Thyroid gland (tissue), 4 donors: ENCODE results near the gene NOCT. TPM values are rescaled to one million over a fixed set of nuclear protein-coding genes. Genes with fewer than 3 reads are reported as not detected.
A peak's percentile ranks its signal among the peaks of the same experiment; 100 is the strongest.

Source experiments
- DNase-seq, 2 donors: peaks; one replicate each; pipeline ENCODE4 v3.0.0-alpha.2; 2019
- H3K27ac ChIP-seq, 3 donors: fragments of 200-600 bp; sonication (generic); 1 replicate in 2 of 3; 2 replicates in 1 of 3; pipeline ENCODE4 v1.5.1; 2016 to 2019; ENCODE audit warnings: mild to moderate bottlenecking in 1 of 3, moderate library complexity in 1 of 3
- H3K27me3 ChIP-seq: fragments of 200-600 bp; sonication (generic); one replicate; pipeline ENCODE4 v1.5.1; 2019
- H3K36me3 ChIP-seq, 2 donors: fragments of 200-600 bp; sonication (generic); one replicate each; pipeline ENCODE4 v1.5.1; 2016 to 2019
- H3K4me1 ChIP-seq, 2 donors: fragments of 200-600 bp; sonication (generic); one replicate each; pipeline ENCODE4 v1.5.1; 2017 to 2019
- H3K4me3 ChIP-seq, 3 donors: fragments of 200-600 bp; sonication (generic); replicated peaks in 1 of 3; 1 replicate in 2 of 3; 2 replicates in 1 of 3; pipeline ENCODE4 v1.5.1; 2016; ENCODE audit warnings: mild to moderate bottlenecking in 1 of 3
- H3K9me3 ChIP-seq: fragments of 200-600 bp; sonication (generic); one replicate; pipeline ENCODE4 v1.5.1; 2017
- POLR2A ChIP-seq, 2 donors: fragments of 450-650 bp; IDR thresholded peaks; one replicate each; pipeline ENCODE4 v1.6.1; 2017; ENCODE audit warnings: antibody characterized with exemption in 2 of 2, mild to moderate bottlenecking in 2 of 2, moderate library complexity in 1 of 2
- WGBS, 2 donors: methylation state at CpG; one replicate each; pipeline ENCODE4 v1.1.5; 2017; 5-methylcytosine and 5-hydroxymethylcytosine counted together
- intact Hi-C: fragments of 100-400 bp; cut with DNase I; formaldehyde crosslinking; loops from one replicate; pipeline ENCODE4 v1.15.1; 2023
- total RNA-seq, 4 donors: library from RNA; depleted of rRNA; stranded (reverse); fragments of >200 nt; gene quantifications; one replicate each; pipeline ENCODE4 v1.2.3, GENCODE V29; 2016
- TF ChIP-seq, protein P1 (sequence below), 6 experiments: fragments of 200-600 bp in 3 of 6; fragments of 450-650 bp in 3 of 6; sonication (generic) in 3 of 6; IDR thresholded peaks; one replicate each; pipeline ENCODE4 v1.5.1; 2016 to 2019; ENCODE audit warnings: antibody characterized with exemption in 6 of 6, mild to moderate bottlenecking in 2 of 6, inconsistent platforms in 1 of 6, moderate library complexity in 1 of 6

The NOCT gene
- total RNA-seq, 4 donors from 2014 or later: 4.0 to 11.5 (median 6.6) TPM

DNA sequence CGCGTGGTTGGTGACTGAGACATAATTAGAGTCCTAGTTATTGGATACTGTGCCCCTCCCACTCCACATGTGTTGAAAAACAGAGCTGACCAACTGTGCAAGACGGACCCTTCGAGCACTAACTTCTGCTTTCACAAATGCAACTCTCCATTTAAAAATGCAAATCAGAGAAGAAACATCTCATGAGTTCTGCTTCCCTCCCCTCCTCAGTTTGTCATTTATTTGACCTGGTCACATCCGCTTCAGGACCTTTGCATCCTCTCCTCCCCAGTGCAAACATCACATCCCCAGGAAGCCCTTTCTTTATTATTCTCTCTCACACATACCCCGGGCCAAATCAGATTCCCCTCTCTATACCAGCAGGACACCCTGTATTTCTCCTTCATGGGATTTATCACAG, 38.1 kb upstream of the NOCT start:
- Histone ChIP-seq H3K27me3 (no peaks in the 10 kb centered on the region), H3K4me1 (peaks cover 3 to 9% of the 10 kb centered on the region in 2 donors), H3K27ac (no peak overlapping the region), H3K36me3 (no peaks in the 10 kb centered on the region), H3K9me3 (no peaks in the 10 kb centered on the region), H3K4me3 (no peak overlapping the region)
- WGBS, 2 donors: 63 to 66% methylated on average over 6 of the region's 6 CpGs
- TF ChIP-seq, protein P1, sequence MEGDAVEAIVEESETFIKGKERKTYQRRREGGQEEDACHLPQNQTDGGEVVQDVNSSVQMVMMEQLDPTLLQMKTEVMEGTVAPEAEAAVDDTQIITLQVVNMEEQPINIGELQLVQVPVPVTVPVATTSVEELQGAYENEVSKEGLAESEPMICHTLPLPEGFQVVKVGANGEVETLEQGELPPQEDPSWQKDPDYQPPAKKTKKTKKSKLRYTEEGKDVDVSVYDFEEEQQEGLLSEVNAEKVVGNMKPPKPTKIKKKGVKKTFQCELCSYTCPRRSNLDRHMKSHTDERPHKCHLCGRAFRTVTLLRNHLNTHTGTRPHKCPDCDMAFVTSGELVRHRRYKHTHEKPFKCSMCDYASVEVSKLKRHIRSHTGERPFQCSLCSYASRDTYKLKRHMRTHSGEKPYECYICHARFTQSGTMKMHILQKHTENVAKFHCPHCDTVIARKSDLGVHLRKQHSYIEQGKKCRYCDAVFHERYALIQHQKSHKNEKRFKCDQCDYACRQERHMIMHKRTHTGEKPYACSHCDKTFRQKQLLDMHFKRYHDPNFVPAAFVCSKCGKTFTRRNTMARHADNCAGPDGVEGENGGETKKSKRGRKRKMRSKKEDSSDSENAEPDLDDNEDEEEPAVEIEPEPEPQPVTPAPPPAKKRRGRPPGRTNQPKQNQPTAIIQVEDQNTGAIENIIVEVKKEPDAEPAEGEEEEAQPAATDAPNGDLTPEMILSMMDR (IDR thresholded peaks at IDR 0.05): no peak
- TF ChIP-seq POLR2A (IDR thresholded peaks at IDR 0.05): no peak
- no peak for DNase-seq
- intact Hi-C loops: no loop called here

DNA sequence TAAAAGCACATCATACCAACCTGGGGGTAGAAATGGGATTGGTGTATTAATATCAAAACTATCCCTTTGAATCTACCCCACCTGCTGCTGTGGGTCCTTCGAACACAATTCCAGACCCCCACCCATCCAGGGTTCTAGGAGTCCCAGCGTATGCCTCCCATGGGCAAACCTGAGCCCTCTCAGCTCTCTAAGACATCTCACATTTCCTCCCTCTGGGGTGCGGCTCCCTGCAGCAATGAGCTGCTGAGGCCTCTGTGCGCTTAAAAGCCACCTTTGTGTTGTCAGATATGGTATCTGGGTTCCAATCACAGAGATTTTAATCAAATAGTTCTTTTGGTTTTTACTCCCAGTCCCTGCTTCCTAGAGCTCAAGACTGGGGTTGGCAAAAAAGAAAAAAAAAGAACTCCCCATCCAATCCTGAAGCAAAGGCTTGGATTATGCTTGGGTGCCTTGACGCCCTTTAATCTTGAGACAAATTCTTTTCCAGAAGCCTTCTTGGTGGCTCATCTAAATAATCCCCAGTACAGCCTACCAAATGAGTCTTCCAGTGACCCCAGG, 37.5 kb upstream of the NOCT start:
- no peaks in the 10 kb centered on the region for H3K9me3 ChIP-seq
- intact Hi-C loops: no loop called here
- WGBS, 2 donors: 84 to 87% methylated on average over 5 of the region's 5 CpGs
- no peaks in the 10 kb centered on the region for H3K36me3 ChIP-seq
- H3K4me3 ChIP-seq: no peak overlapping the region
- DNase-seq: no peak
- H3K4me1 ChIP-seq: peaks cover 3 to 10% of the 10 kb centered on the region in 2 donors
- no peak overlapping the region for H3K27ac ChIP-seq
- no peaks in the 10 kb centered on the region for H3K27me3 ChIP-seq
- TF ChIP-seq, protein P1 (IDR thresholded peaks at IDR 0.05): no peak
- no peak for TF ChIP-seq POLR2A (IDR thresholded peaks at IDR 0.05)

DNA sequence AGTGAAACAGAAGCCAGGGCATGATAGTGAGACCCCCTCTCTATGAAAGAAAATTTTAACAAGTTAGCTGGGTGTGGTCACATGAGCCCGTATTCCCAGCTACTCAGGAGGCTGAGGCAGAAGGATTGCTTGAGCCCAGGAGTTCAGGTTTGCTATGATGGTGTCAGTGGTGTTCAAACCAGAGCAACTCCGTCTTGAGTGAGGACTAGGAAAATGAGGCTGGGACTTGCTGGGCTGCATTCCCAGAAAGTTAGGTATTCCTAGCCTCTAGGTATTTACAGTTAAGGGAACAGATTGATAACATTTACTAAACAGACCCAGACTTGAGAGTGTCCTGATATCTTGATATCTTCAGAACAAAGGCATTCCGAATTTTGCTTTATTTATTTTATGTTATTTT, 37.0 kb upstream of the NOCT start:
- no peak for DNase-seq
- H3K4me1 ChIP-seq: peaks cover 3 to 10% of the 10 kb centered on the region in 2 donors
- intact Hi-C loops: no loop called here
- TF ChIP-seq, protein P1 (IDR thresholded peaks at IDR 0.05): no peak
- no peak for TF ChIP-seq POLR2A (IDR thresholded peaks at IDR 0.05)
- H3K36me3 ChIP-seq: no peaks in the 10 kb centered on the region
- H3K27me3 ChIP-seq: no peaks in the 10 kb centered on the region
- WGBS, 2 donors: 87 to 89% methylated on average over 3 of the region's 3 CpGs
- no peaks in the 10 kb centered on the region for H3K9me3 ChIP-seq
- no peak overlapping the region for H3K4me3 ChIP-seq
- H3K27ac ChIP-seq: no peak overlapping the region

DNA sequence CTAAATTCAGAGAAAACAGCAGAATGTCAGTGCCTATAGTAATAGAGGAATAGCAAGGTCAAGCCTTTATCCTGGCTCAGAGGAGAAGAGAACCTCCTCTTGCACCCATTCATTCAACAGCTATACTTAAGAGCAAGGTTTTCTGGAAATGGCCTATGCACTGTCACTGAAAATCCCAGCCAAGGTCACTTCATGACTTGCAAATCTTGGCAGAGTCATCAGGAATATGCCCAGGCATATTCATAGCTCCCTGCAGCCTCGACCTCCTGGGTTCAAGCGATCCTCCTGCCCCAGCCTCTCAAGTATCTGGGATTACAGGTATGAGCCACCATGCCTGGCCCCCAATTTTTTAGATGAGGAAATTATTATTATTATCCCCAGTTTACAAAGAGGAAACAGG, 35.8 kb upstream of the NOCT start:
- TF ChIP-seq POLR2A (IDR thresholded peaks at IDR 0.05): no peak
- TF ChIP-seq, protein P1 (IDR thresholded peaks at IDR 0.05): no peak
- Histone ChIP-seq H3K36me3 (no peaks in the 10 kb centered on the region), H3K27ac (no peak overlapping the region), H3K27me3 (no peaks in the 10 kb centered on the region), H3K9me3 (no peaks in the 10 kb centered on the region), H3K4me3 (no peak overlapping the region), H3K4me1 (peaks cover 3 to 10% of the 10 kb centered on the region in 2 donors)
- 88 to 92% methylated on average over 2 of the region's 2 CpGs for WGBS, 2 donors
- no peak for DNase-seq
- intact Hi-C loops: no loop called here

DNA sequence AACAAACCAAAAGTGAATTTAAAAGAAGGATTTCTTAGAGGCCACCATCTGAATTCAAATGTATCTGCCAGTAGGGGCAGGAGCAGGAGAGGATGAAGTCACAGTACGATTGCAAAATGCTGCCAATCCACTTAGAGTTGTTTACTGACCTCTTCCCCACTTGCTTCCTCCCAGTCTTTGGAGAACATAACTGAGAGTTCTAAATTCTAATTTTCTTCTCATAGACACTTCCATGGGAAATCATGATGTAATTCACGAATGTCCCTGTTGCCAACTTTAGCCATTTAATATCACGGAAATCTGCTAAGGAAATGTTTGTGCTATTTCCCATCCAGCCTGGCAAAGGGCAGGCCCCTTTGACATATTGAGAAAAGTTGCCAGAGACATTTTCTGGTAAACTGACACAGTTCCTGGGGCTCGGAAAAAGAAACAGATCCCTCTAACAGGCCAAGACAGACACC, 33.6 kb upstream of the NOCT start:
- Histone ChIP-seq H3K4me1 (peaks cover 3 to 10% of the 10 kb centered on the region in 2 donors), H3K4me3 (no peak overlapping the region), H3K27me3 (no peaks in the 10 kb centered on the region), H3K27ac (peak overlapping the region in 2 of 3 donors; percentile 63 to 75), H3K9me3 (no peaks in the 10 kb centered on the region), H3K36me3 (no peaks in the 10 kb centered on the region)
- WGBS, 2 donors: 56 to 57% methylated on average over 4 of the region's 4 CpGs
- peak in 1 of 2 donors; percentile 5 for DNase-seq
- intact Hi-C loops: no loop called here
- no peak for TF ChIP-seq POLR2A (IDR thresholded peaks at IDR 0.05)
- TF ChIP-seq, protein P1 (IDR thresholded peaks at IDR 0.05): peak in 2 of 6 experiments; percentile 15 to 19
